ENCODE results near the gene MANEAL.
"Not testable (repeated sequence)": the region's sequence is repeated elsewhere in the genome, so short reads cannot be mapped to it uniquely, and the experiment has no call there.

Gene MANEAL

DNA sequence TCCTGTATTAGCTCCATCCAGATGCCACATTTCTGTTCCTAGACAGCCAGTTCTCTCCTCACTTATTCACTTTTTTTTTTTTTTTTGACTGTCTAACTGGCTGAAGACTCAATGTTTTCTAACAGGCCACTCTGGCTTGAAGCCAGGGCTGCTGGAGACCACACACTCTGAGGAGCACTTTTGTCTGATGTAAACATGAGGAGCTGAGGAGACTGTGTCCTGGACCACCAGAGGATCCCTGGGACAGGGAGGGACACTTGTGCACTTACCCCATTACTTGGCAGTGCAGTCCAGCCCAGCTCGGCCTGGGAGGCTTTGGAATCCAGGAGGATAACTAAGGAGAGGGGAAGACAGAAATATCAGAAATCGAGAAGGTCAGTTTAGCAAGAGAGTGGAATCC lies 31.1 kb upstream of the MANEAL start:
- no peak overlapping the region for H2AFZ ChIP-seq (ENCODE audit: low read length, unreplicated experiment)
- no peaks in the 10 kb centered on the region for H3K36me3 ChIP-seq (ENCODE audit: insufficient read depth, low read length)
- H3K27ac ChIP-seq (ENCODE audit: low read depth, low read length): no peak overlapping the region
- H3K79me2 ChIP-seq (ENCODE audit: control insufficient read depth, insufficient read depth, low read length, unreplicated experiment): no peaks in the 10 kb centered on the region
- H3K4me3 ChIP-seq (ENCODE audit: low read depth, low read length): no peak overlapping the region
- H3K4me1 ChIP-seq (ENCODE audit: control insufficient read depth, insufficient read depth, low read length, unreplicated experiment): no peaks in the 10 kb centered on the region
- H3K27me3 ChIP-seq (ENCODE audit: insufficient read depth, low read length): peaks cover 97% of the 10 kb centered on the region

DNA sequence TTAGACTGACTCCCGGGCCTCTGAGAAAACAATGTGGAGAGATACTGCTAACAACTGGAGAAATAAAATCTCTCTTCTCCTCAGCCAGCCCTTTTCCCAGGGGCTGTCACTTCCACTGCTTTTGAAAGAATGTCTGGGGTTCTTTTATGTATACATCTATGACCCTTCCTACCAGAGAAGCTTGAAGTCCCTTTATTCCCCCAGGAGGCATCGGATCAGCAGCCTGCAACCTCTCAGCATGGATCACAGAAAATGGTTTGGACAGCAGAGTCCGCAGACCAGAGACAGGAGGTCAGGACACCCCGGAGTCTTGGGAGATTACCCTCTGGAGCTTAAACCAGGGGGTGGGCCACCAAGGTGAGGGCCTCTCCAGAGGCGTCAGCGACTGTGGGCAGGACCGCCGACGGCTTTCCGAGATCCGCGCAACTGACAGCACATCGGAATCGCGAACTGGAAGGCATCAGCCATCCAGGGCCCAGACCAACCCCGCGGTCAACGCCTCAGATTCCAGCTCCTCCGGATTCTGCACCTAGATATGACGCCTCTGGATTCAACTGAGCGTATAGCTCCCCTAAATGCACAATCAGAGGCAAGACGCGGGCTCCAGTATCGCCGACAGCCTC lies 29.7 kb upstream of the MANEAL start:
- Histone ChIP-seq H3K4me1 (ENCODE audit: control insufficient read depth, insufficient read depth, low read length, unreplicated experiment) (no peaks in the 10 kb centered on the region), H3K27ac (ENCODE audit: low read depth, low read length) (no peak overlapping the region), H3K36me3 (ENCODE audit: insufficient read depth, low read length) (no peaks in the 10 kb centered on the region), H3K27me3 (ENCODE audit: insufficient read depth, low read length) (peaks cover 97% of the 10 kb centered on the region), H3K79me2 (ENCODE audit: control insufficient read depth, insufficient read depth, low read length, unreplicated experiment) (no peaks in the 10 kb centered on the region), H2AFZ (ENCODE audit: low read length, unreplicated experiment) (no peak overlapping the region), H3K4me3 (ENCODE audit: low read depth, low read length) (no peak overlapping the region)

DNA sequence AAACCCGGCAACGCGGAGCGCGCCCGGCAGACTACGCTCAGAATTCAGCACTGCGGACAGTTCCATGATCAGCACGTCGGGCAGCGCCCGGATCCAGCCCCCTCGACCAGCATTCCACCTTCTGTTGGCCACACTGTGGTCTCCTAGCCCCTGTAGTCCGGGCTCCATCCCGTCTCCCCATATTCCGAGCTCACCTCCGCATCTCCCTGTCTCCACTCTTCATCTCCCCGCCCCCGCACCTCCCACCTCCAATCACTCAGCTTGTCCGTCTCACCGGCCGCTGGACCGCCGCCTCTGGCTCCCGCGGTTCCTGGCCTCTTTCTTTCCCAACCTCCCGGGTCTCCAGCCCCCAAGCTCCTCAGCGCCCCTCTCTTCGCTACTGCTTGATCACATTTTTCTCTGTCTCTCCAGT lies 29.2 kb upstream of the MANEAL start:
- H3K27ac ChIP-seq (ENCODE audit: low read depth, low read length): no peak overlapping the region
- H3K27me3 ChIP-seq (ENCODE audit: insufficient read depth, low read length): peaks cover 97% of the 10 kb centered on the region
- H2AFZ ChIP-seq (ENCODE audit: low read length, unreplicated experiment): no peak overlapping the region
- no peaks in the 10 kb centered on the region for H3K36me3 ChIP-seq (ENCODE audit: insufficient read depth, low read length)
- no peak overlapping the region for H3K4me3 ChIP-seq (ENCODE audit: low read depth, low read length)
- no peaks in the 10 kb centered on the region for H3K79me2 ChIP-seq (ENCODE audit: control insufficient read depth, insufficient read depth, low read length, unreplicated experiment)
- H3K4me1 ChIP-seq (ENCODE audit: control insufficient read depth, insufficient read depth, low read length, unreplicated experiment): no peaks in the 10 kb centered on the region

DNA sequence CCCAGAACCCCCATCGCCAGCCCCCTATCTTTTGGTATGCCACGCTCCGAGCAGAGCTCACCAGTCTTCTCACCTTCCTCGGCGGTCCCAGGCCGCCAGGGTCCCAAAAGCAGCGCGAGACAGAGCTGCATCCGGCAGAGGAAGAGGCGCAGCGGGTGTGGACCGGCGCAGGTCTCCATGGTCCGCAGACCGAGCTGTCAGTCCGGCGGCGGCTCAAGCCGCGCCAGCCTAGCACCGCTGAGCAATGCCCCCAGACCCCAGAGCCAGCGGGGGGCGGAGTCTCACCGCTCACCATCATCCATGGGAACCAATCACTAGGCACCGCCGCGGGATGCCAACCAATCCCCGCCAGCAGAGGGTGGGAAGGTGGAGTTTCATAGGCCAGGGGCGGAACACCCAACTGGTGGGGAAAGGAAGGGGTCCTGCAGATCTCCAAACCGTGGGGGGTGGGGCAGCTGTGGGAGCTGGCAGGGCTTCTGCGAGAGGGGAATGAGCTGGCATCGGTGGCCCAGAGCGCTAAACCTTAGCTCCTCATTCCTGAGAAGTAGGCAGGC lies 28.7 kb upstream of the MANEAL start, which contains the start of gene EPHA10:
TSS of gene EPHA10 (minus strand) at position 233 of the 554 bp plus-strand sequence. CDS start at position 179, 54 bp downstream.
- Histone ChIP-seq H2AFZ (ENCODE audit: low read length, unreplicated experiment) (no peak within 1 kb of the TSS), H3K79me2 (ENCODE audit: control insufficient read depth, insufficient read depth, low read length, unreplicated experiment) (no peaks in the 10 kb centered on the region), H3K27me3 (ENCODE audit: insufficient read depth, low read length) (peaks cover 95% of the 10 kb centered on the region), H3K4me3 (ENCODE audit: low read depth, low read length) (no peak within 1 kb of the TSS), H3K36me3 (ENCODE audit: insufficient read depth, low read length) (no peaks in the 10 kb centered on the region), H3K4me1 (ENCODE audit: control insufficient read depth, insufficient read depth, low read length, unreplicated experiment) (no peaks in the 10 kb centered on the region), H3K27ac (ENCODE audit: low read depth, low read length) (no peak within 1 kb of the TSS)

DNA sequence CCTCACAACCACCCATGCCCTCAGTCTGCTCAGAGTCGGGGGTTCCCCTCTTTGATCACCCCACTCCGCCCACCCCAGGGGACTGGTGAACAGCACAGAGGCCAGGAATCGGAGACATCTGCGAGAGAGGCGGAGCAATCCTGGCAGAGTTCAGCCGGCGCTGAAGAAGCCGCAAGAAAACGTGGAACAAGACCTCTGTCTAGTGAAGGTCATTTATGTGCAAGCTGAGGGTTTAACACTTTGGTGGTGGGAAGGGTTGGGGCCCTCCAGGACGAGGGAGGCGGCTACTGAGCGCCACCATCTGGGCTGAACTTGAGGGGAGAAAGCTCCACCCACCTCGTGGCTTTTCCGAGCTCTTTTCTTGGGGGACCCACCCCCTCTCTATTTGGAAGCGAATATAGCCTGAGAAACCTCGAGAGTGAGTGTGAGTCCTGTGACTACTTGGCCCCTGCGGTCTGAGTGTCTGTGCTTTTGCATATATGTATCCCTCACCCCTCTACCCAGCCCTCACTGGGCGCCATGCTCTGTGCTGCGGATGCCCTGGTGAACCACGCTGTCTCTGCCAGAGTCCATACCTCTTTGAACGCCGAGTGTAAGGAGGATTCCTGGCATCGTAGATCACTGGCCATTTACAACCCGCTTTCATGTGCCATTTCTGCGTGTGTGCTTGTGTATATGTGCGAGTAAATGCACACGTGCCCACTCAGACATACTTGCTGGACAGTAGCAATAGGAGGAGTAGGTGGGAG lies 27.6 kb upstream of the MANEAL start:
- Histone ChIP-seq H3K4me1 (ENCODE audit: control insufficient read depth, insufficient read depth, low read length, unreplicated experiment) (no peaks in the 10 kb centered on the region), H3K36me3 (ENCODE audit: insufficient read depth, low read length) (no peaks in the 10 kb centered on the region), H3K27me3 (ENCODE audit: insufficient read depth, low read length) (peaks cover 96% of the 10 kb centered on the region), H2AFZ (ENCODE audit: low read length, unreplicated experiment) (no peak overlapping the region), H3K79me2 (ENCODE audit: control insufficient read depth, insufficient read depth, low read length, unreplicated experiment) (no peaks in the 10 kb centered on the region), H3K4me3 (ENCODE audit: low read depth, low read length) (no peak overlapping the region), H3K27ac (ENCODE audit: low read depth, low read length) (no peak overlapping the region)

DNA sequence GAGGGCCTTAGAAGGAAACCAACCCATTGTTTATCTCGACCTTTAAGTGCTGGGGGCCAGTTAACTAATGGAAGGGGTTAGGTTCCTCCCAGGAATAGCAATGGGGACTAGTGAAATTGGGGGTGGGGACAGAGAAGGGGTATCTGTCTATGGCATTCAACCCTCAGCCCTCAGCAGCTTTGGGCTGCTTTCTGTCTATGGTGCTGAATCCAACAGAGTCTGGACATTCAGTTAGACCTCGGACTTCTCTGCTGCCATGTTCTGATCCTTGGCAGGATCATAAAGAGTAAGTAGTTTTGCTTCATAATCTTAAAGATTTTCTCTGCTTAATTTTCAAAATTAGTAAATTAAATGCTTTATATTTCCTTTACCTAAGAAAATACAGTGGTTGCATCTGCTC lies 26.2 kb upstream of the MANEAL start:
- no peaks in the 10 kb centered on the region for H3K36me3 ChIP-seq (ENCODE audit: insufficient read depth, low read length)
- H3K27ac ChIP-seq (ENCODE audit: low read depth, low read length): no peak overlapping the region
- no peaks in the 10 kb centered on the region for H3K79me2 ChIP-seq (ENCODE audit: control insufficient read depth, insufficient read depth, low read length, unreplicated experiment)
- H3K4me1 ChIP-seq (ENCODE audit: control insufficient read depth, insufficient read depth, low read length, unreplicated experiment): no peaks in the 10 kb centered on the region
- peaks cover 83% of the 10 kb centered on the region for H3K27me3 ChIP-seq (ENCODE audit: insufficient read depth, low read length)
- H3K4me3 ChIP-seq (ENCODE audit: low read depth, low read length): no peak overlapping the region
- no peak overlapping the region for H2AFZ ChIP-seq (ENCODE audit: low read length, unreplicated experiment)

DNA sequence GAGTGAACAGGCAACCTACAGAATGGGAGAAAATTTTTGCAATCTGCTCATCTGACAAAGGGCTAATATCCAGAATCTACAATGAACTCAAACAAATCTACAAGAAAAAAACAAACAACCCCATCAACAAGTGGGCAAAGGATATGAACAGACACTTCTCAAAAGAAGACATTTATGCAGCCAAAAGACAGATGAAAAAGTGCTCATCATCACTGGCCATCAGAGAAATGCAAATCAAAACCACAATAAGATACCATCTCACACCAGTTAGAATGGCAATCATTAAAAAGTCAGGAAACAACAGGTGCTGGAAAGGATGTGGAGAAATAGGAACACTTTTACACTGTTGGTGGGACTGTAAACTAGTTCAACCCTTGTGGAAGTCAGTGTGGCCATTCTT lies 22.2 kb upstream of the MANEAL start:
- H2AFZ ChIP-seq (ENCODE audit: low read length, unreplicated experiment); H3K4me3 ChIP-seq (ENCODE audit: low read depth, low read length); H3K36me3 ChIP-seq (ENCODE audit: insufficient read depth, low read length); H3K4me1 ChIP-seq (ENCODE audit: control insufficient read depth, insufficient read depth, low read length, unreplicated experiment); H3K27ac ChIP-seq (ENCODE audit: low read depth, low read length); H3K79me2 ChIP-seq (ENCODE audit: control insufficient read depth, insufficient read depth, low read length, unreplicated experiment): not testable (repeated sequence)
- H3K27me3 ChIP-seq (ENCODE audit: insufficient read depth, low read length): peaks cover 65% of the 10 kb centered on the region

DNA sequence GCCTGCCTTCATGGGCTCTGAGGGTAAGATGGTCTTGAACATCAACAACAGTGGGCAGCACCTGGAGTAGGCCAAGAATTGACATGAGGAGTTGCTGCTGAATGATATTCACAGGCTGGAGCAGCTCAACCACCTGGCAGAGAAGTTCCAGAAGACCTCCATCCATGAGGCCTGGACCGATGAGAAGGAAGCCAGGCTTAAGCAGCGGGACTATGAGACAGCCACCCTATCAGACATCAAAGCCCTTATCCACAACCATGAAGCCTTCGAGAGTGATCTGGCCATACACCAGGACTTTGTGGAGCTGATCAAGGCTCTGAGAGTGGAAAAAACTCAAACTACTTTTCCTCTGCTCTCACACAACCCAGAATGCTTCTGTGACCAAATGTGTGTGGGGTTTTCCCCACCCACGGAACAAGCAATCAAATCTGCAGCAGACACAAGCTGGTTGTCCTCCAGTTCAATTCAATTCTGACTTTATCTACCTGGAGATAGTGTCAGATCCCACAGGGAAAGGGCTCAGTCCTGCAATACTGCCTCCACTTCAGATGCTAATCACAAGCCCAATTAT lies 16.6 kb upstream of the MANEAL start:
- Histone ChIP-seq H3K27me3 (ENCODE audit: insufficient read depth, low read length) (peaks cover 72% of the 10 kb centered on the region), H2AFZ (ENCODE audit: low read length, unreplicated experiment) (no peak overlapping the region), H3K36me3 (ENCODE audit: insufficient read depth, low read length) (no peaks in the 10 kb centered on the region), H3K4me1 (ENCODE audit: control insufficient read depth, insufficient read depth, low read length, unreplicated experiment) (no peaks in the 10 kb centered on the region), H3K4me3 (ENCODE audit: low read depth, low read length) (no peak overlapping the region), H3K79me2 (ENCODE audit: control insufficient read depth, insufficient read depth, low read length, unreplicated experiment) (no peaks in the 10 kb centered on the region), H3K27ac (ENCODE audit: low read depth, low read length) (no peak overlapping the region)

DNA sequence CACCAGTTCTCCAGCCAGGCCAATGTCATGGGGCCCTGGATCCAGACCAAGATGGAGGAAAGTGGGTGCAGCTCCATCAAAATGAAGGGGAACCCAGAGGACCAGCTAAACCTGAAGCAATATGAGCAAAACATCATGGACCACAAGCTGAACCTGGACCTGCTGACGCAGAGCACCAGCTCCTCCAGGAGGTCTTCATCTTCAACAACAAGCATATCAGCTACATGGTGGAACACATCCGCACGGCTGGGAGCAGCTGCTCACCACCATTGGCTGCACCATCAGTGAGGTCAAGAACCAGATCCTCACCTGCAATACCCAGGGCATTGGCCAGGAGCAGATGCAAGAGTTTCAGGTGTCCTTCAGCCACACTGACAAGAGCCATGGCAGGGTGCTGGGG lies 15.0 kb upstream of the MANEAL start:
- Histone ChIP-seq H3K79me2 (ENCODE audit: control insufficient read depth, insufficient read depth, low read length, unreplicated experiment) (no peaks in the 10 kb centered on the region), H3K27ac (ENCODE audit: low read depth, low read length) (no peak overlapping the region), H3K4me1 (ENCODE audit: control insufficient read depth, insufficient read depth, low read length, unreplicated experiment) (no peaks in the 10 kb centered on the region)

DNA sequence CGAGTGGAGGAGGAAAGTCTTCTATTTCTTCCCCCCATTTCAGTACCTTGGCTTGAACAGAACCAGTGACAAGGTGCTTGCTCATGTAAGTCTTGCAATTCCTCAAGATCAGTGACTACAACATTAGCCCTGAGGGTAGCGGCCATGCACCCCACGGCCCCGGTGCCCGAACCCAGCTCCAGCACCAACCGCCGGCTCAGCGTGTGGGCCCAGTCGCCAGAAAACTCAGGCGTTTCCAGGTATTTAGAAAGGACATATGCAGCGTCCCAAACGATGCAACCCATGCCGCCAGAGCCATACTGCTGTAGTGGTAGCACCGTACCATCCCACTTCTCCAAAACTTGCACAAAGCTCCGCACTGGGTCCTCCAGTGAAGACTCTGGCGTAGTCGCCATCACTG lies 11.2 kb upstream of the MANEAL start:
- Histone ChIP-seq H3K27me3 (ENCODE audit: insufficient read depth, low read length) (peaks cover 70% of the 10 kb centered on the region), H3K27ac (ENCODE audit: low read depth, low read length) (no peak overlapping the region), H3K4me3 (ENCODE audit: low read depth, low read length) (no peak overlapping the region), H2AFZ (ENCODE audit: low read length, unreplicated experiment) (no peak overlapping the region), H3K79me2 (ENCODE audit: control insufficient read depth, insufficient read depth, low read length, unreplicated experiment) (no peaks in the 10 kb centered on the region), H3K4me1 (ENCODE audit: control insufficient read depth, insufficient read depth, low read length, unreplicated experiment) (no peaks in the 10 kb centered on the region), H3K36me3 (ENCODE audit: insufficient read depth, low read length) (no peaks in the 10 kb centered on the region)

More for the DNA sequence above, 15.0 kb upstream of the MANEAL start:
- H3K4me3 ChIP-seq (ENCODE audit: low read depth, low read length): no peak overlapping the region
- no peaks in the 10 kb centered on the region for H3K36me3 ChIP-seq (ENCODE audit: insufficient read depth, low read length)
- H3K27me3 ChIP-seq (ENCODE audit: insufficient read depth, low read length): peaks cover 81% of the 10 kb centered on the region
- no peak overlapping the region for H2AFZ ChIP-seq (ENCODE audit: low read length, unreplicated experiment)

Measured in ACC112 (cell line).